ENCODE data around the gene SMARCAL1.

DNA sequence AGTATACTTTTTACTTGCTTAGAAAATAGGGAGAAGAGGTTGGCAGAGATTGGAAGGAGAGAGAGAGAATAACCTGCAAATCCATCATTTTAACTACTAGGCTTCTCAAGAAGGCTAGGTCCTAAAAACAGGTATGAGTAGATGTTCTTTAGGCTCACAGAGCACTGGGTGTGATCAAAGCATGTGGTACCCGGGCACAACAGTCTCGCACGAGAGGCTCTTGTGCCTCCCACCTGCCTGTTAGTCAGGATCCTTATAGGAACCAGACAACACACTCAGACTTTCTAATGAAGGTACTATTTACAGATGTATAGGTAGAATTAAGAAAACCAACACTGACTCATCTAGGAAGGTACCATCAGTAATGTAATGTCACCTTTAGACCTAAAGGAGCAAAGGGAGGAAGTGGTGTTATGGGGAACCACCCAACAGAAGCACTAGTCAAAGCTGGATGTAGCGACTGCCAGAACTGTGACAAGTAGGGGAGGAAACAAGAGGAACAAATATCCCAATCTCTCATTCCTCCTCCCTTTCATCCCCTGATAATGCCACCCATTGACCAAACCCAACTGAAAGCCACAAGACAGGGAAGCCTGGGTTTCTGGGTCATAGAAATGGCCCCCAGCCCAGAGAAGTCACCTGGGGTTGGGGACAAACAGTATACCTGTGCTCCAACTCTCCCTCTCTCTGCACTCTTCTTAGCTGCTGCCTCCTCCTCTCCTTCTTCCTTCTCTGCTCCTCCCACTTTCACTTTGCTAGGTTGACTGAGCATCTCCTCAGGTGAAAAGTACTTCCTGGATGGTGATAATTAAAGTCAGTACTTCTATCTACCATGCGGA lies 24.0 kb upstream of the SMARCAL1 start:
- TF ChIP-seq TAF15 (IDR thresholded peaks at IDR 0.05; ENCODE audit: low read depth, low read length, poor library complexity, severe bottlenecking): no peak
- TF ChIP-seq, protein P1, sequence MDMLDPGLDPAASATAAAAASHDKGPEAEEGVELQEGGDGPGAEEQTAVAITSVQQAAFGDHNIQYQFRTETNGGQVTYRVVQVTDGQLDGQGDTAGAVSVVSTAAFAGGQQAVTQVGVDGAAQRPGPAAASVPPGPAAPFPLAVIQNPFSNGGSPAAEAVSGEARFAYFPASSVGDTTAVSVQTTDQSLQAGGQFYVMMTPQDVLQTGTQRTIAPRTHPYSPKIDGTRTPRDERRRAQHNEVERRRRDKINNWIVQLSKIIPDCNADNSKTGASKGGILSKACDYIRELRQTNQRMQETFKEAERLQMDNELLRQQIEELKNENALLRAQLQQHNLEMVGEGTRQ (IDR thresholded peaks at IDR 0.05; ENCODE audit: low read depth, low read length): no peak
- TF ChIP-seq, protein P1 (CRISPR knock-in tag; IDR thresholded peaks at IDR 0.05; ENCODE audit: borderline replicate concordance): no peak
- TF ChIP-seq YY1 (IDR thresholded peaks at IDR 0.05; ENCODE audit: insufficient read depth, insufficient replicate concordance, low read depth, low read length): no peak
- TF ChIP-seq TCF7L2 (IDR thresholded peaks at IDR 0.05; ENCODE audit: low read depth, low read length): no peak
- TF ChIP-seq, protein P2, sequence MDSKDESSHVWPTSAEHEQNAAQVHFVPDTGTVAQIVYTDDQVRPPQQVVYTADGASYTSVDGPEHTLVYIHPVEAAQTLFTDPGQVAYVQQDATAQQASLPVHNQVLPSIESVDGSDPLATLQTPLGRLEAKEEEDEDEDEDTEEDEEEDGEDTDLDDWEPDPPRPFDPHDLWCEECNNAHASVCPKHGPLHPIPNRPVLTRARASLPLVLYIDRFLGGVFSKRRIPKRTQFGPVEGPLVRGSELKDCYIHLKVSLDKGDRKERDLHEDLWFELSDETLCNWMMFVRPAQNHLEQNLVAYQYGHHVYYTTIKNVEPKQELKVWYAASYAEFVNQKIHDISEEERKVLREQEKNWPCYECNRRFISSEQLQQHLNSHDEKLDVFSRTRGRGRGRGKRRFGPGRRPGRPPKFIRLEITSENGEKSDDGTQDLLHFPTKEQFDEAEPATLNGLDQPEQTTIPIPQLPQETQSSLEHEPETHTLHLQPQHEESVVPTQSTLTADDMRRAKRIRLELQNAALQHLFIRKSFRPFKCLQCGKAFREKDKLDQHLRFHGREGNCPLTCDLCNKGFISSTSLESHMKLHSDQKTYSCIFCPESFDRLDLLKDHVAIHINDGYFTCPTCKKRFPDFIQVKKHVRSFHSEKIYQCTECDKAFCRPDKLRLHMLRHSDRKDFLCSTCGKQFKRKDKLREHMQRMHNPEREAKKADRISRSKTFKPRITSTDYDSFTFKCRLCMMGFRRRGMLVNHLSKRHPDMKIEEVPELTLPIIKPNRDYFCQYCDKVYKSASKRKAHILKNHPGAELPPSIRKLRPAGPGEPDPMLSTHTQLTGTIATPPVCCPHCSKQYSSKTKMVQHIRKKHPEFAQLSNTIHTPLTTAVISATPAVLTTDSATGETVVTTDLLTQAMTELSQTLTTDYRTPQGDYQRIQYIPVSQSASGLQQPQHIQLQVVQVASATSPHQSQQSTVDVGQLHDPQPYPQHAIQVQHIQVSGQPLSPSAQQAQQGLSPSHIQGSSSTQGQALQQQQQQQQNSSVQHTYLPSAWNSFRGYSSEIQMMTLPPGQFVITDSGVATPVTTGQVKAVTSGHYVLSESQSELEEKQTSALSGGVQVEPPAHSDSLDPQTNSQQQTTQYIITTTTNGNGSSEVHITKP (CRISPR knock-in tag; IDR thresholded peaks at IDR 0.05; ENCODE audit: low read depth): no peak
- no peak for TF ChIP-seq ZNF850 (CRISPR knock-in tag; conservative IDR thresholded peaks at IDR 0.05)
- TF ChIP-seq, protein P3, sequence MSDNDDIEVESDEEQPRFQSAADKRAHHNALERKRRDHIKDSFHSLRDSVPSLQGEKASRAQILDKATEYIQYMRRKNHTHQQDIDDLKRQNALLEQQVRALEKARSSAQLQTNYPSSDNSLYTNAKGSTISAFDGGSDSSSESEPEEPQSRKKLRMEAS (IDR thresholded peaks at IDR 0.05): no peak
